ENCODE results near the gene AP3D1.

The AP3D1 gene

DNA sequence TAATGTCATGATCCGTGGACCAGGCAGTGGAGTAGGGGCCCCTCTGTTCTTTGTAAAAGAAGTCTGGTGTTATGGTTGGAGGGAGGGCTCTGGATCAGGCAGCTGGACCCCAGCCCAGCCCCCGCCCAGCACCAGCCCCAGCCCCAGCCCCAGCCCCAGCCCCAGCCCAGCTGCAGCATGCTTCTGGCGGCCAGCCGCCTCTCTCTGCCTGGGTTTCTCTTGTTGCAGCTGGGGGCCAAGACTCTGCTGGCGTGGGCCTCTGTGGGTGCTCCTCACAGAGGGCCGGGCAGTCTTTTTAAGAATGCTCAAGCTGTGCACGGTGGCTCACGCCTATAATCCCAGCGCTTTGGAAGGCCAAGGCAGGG is 30.2 kb upstream of the AP3D1 start:
- DNase-seq (ENCODE audit: low read depth) = no peak

DNA sequence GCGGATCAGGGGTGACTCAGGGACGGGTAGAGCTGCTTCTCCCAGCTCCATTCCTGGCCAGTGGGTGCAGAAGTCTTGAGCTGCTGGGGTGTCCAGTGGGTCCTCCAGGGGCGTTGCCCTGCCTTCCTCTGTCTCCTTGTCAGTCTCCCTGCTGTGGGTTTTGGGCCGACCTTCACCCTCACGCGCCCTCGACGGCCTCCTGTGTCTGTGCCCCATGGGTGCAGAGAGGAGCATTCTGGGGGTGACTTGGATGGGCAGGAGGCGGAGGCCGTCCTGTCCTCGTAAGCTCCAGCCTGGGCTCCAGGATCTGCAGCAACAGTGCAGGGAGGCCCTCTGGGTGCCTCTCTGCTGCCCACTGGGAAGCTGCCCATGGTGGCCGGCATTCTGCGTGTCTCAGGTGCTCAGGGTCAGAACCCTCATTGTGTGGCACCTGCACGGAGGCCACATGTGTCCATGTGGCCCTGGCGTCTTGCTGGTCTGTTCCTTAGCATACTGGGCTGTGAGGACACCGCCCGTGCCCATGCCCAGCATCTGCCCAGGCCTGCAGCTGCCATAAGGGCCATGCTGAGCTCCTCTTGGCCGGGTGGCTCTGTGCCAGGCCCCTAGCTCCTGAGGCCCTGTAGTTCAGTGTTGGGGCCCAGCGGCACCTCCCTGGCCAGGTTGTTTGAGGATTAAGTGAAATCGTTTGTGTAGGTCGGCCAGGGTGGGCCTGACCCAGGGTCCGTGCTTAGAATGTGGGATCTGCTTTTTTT is 29.7 kb upstream of the AP3D1 start:
- no peak for DNase-seq (ENCODE audit: low read depth)

DNA sequence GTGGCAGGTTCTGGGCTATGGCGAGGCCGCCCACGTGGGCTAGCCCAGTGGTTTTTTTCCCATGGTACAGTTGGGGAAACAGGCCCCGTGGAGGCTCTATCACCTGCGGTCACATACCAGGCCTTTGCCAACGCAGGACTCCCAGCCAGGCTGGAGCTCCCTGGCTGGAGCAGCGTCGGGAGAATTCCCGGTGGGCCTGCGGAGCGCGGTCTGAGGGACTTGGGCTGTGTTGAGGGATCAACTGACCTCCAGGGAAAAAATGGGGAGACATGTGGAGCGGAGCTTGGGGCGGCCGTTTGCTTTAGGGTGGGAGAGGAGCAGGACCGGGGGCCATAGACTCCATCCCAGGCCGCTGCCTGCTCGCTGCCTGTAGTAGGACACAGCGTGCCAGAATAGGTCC is 28.7 kb upstream of the AP3D1 start:
- no peak for DNase-seq (ENCODE audit: low read depth)

- no peak for DNase-seq (ENCODE audit: low read depth)
These were observed 27.7 kb upstream of the AP3D1 start for GRCh38 chr19:2179095-2179494.

- no peak for DNase-seq (ENCODE audit: low read depth)
These were observed 25.1 kb upstream of the AP3D1 start for GRCh38 chr19:2176337-2176994.

GRCh38 chr19:2175742-2176141 is 24.4 kb upstream of the AP3D1 start:
- DNase-seq (ENCODE audit: low read depth) = no peak

DNA sequence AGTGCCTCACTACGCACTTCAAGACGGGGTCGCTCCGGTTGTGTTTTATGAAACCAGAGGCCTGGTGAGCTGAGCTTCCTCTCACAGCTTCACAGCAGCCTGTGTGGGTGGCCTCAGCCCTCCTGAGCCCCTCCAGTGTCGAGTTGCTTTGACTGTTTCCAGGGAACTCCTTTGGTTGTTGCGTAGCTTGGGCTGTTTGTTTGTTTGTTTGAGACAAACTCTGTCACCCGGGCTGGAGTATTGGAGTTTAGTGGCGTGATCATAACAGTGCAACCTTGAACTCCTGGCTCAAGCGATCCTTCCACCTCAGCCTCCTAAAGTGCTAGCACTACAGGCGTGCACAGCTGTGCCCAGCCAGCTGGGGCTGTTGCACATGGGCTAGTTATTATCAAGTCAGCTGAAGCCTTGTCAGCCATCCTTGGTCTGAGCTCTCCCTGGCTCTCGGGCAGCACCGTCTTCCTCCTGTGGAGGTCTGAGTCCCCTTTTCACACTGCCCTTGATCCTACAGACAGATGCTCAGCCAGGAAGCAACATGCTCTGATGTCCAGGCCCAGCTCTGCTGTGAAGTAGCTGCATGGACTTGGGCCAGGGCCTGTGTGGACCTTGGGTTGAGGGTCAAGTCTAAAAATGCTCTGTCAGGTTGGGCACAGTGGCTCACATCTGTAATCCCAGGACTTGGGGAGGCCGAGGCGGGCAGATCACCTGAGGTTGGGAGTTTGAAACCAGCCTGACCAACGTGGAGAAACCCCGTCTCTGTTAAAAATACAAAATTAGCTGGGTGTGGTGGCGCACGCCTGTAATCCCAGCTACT is 22.6 kb upstream of the AP3D1 start:
- no peak for DNase-seq (ENCODE audit: low read depth)

- no peak for DNase-seq (ENCODE audit: low read depth)
These were observed 22.0 kb upstream of the AP3D1 start for GRCh38 chr19:2173388-2173766.

GRCh38 chr19:2171349-2172145 is 20.2 kb upstream of the AP3D1 start:
- DNase-seq (ENCODE audit: low read depth) = no peak

- no peak for DNase-seq (ENCODE audit: low read depth)
These were observed 19.6 kb upstream of the AP3D1 start for GRCh38 chr19:2170987-2171348.

DNA sequence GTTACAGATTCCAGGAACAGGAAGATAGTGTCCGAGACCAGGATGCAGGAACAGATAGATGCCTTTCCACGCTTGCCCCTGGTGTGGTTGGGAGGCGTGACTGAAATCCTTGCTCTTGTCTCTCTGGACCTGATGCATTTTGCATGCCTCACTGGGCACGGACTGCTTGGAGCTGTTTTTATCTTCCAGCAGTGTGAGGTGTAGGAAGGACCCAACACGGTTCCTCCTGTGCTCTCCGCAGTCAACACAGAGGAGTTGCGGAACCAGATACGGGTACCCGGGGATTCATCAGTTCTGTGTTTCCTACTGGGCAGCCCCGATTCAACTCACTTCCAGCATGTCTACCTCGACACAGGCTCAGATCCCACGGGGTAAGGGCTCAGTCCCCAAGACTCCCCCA is 18.9 kb upstream of the AP3D1 start:
- no peak for DNase-seq (ENCODE audit: low read depth)

DNA sequence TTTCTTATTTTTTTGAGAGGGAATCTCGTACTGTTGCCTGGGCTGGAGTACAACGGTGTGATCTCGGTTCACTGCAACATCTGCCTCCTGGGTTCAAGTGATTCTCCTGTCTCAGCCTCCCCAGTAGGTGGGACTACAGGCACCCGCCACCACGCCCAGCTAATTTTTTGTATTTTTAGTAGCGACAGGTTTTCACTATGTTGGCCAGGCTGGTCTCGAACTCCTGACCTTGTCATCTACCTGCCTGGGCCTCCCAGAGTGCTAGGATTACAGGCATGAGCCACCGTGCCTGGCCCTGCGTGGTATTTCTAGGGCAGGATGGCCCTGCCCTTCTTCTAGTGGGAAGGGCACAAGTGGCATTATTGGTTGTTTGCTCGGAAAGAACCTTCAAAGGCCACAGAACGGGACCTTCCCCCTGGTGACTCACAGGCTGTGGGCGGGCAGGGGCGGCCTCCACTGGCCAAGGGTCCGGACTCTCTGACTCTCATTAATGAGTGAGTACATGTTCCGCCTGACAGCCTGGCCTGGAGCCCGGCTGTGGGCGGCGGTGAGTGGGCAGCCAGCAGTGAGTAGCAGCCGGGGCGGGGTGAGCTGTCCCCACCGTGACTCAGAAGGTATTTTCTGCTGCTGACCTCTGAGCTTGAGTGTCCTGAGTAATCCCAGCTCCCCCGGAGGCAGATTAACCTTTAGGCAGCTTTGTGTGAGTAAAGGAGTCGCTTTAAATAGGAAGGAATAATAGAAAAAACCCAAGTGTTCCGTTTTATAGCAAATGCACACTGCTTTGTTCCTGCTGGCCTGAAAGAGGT is 17.5 kb upstream of the AP3D1 start:
- DNase-seq (ENCODE audit: low read depth) = peak; percentile 94

GRCh38 chr19:2167896-2168618 is 16.7 kb upstream of the AP3D1 start:
- DNase-seq (ENCODE audit: low read depth) = no peak

GRCh38 chr19:2166741-2167738 is 15.7 kb upstream of the AP3D1 start:
- DNase-seq (ENCODE audit: low read depth) = peak; percentile 53

DNA sequence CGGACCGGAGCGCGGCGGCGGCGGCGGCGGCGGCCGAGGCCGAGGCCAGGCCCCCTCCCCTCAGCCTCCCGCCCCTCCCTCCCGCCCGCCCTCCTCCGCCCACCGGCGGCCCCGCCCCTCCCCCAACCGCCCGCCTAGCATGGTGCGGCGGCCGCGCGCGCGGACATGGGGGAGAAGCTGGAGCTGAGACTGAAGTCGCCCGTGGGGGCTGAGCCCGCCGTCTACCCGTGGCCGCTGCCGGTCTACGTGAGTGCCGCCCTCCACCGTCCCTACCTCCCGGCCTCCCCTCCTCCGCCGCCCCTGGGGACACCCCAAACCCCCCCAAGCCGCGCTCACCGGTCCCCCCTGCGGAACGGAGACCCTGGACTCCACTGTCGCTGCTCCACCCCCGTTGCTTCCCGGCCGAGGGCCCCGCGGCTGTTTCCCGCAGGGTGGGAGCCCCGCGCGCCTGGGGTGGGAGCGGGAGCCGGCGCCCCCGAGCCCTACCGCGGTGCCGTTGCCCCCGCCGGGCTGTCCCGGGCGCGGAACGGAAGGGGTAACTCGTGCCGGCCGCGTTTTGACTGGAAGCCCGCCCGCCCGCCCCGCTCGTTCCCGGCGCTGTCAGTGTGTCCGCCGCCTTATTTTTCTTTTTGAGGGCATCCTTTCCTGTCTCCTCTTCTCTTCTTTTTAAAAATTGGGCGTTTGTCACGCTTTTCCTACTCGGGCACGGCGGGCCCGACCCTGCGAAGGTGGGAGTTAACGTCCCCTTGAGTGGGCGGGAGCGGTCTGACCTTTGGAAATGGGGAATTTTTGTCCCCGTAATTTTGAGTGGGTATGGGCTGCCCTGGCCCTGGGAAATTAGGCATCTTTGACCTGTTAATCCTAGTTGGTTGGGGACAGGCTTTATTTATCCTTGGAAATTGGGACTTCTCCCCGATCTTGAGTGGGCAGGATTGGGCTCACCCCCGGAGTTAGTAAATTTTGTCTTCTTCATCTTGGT is 12.9 kb upstream of the AP3D1 start:
- no peak for DNase-seq (ENCODE audit: low read depth)

GRCh38 chr19:2160379-2160778 is 9.0 kb upstream of the AP3D1 start:
- no peak for DNase-seq (ENCODE audit: low read depth)

DNA sequence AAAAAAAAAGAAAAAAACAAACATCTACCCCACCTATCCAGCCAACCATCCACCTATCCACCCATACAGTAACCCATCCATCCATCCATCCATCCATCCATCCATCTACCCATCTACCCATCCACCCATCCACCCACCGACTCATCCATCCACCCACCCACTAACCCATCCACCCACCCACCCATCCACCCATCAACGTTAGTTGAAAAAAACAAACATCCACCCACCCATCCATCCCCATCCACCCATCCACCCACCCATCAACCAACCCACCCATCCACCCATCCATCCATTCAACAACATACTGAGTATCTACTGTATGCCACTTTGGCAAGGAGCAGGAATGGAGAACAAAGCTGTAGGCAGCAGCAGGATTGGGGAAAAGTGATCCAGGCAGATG is 6.1 kb upstream of the AP3D1 start:
- no peak for DNase-seq (ENCODE audit: low read depth)

DNA sequence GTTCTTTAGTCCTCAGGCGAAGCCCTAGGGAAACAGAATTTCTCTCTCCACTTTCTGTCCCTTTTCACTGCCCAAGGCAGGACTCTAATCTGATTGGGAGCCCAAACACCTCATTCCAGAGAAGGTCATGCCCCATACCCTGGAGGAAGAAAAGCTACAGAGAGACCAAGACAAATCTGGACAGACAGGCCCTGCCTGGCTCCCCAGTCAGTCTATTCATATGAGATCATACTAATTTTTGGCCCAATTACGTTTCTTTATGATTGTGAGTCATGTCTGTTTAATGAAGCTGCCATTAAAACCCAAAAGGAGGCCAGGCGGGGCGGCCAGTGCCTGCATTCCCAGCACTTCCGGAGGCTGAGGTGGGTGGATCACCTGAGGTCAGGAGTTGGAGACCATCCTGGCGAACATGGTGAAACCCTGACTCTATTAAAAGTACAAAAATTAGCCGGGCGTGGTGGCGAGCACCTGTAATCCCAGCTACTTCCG is 3.3 kb upstream of the AP3D1 start:
- no peak for DNase-seq (ENCODE audit: low read depth)
